Thyroid gland (tissue), 4 donors: ENCODE measurements around the gene SEZ6L.

Experiments
- POLR2A ChIP-seq, 2 donors: fragments of 450-650 bp; IDR thresholded peaks; one replicate each; pipeline ENCODE4 v1.6.1; 2017; ENCODE audit warnings: antibody characterized with exemption in 2 of 2, mild to moderate bottlenecking in 2 of 2, moderate library complexity in 1 of 2
- TF ChIP-seq, protein P1 (sequence below), 6 experiments: fragments of 200-600 bp in 3 of 6; fragments of 450-650 bp in 3 of 6; sonication (generic) in 3 of 6; IDR thresholded peaks; one replicate each; pipeline ENCODE4 v1.5.1; 2016 to 2019; ENCODE audit warnings: antibody characterized with exemption in 6 of 6, mild to moderate bottlenecking in 2 of 6, inconsistent platforms in 1 of 6, moderate library complexity in 1 of 6

DNA sequence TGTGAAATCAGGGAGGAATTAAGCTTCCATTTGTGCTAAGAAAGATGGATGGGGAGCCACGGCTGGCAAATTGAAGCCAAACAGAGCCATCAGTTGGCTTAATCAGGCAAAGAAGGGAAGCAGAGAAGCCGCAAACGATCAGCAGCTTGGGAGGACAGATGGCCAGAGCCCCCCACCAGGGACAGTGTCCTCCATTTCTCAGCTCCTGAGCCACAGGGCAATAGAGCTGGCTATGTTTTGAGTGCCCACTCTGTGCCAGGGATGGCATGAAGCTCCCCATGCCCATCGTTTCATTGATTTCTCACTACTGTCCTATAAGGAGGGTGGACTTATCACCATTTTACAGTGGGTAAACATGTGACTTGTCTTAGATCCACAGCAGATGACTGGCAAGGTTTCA is 133.5 kb downstream of the SEZ6L start:
- TF ChIP-seq, protein P1, sequence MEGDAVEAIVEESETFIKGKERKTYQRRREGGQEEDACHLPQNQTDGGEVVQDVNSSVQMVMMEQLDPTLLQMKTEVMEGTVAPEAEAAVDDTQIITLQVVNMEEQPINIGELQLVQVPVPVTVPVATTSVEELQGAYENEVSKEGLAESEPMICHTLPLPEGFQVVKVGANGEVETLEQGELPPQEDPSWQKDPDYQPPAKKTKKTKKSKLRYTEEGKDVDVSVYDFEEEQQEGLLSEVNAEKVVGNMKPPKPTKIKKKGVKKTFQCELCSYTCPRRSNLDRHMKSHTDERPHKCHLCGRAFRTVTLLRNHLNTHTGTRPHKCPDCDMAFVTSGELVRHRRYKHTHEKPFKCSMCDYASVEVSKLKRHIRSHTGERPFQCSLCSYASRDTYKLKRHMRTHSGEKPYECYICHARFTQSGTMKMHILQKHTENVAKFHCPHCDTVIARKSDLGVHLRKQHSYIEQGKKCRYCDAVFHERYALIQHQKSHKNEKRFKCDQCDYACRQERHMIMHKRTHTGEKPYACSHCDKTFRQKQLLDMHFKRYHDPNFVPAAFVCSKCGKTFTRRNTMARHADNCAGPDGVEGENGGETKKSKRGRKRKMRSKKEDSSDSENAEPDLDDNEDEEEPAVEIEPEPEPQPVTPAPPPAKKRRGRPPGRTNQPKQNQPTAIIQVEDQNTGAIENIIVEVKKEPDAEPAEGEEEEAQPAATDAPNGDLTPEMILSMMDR (IDR thresholded peaks at IDR 0.05): no peak
- TF ChIP-seq POLR2A (IDR thresholded peaks at IDR 0.05): no peak
